Neural cell (in vitro differentiated cells): ENCODE results near the gene CCT4. TPM values are rescaled to one million over a fixed set of nuclear protein-coding genes. Genes with fewer than 3 reads are reported as not detected.
"Not testable (repeated sequence)": the region's sequence is repeated elsewhere in the genome, so short reads cannot be mapped to it uniquely, and the experiment has no call there.

Experiments used
- H2AFZ ChIP-seq: fragments of 200-600, 300-800 bp; sonication (generic), shearing (Covaris generic); 2 replicates; pipeline ENCODE4 v1.6.0; 2014; ENCODE audit warnings: low read depth, mild to moderate bottlenecking, antibody characterized with exemption, low read length, moderate library complexity
- H3F3A ChIP-seq: fragments of 200-600 bp; shearing (Covaris generic); 2 replicates; pipeline ENCODE4 v1.6.1; 2016; ENCODE audit warnings: mild to moderate bottlenecking, moderate library complexity, mixed read lengths, antibody characterized with exemption, low read length; ENCODE audit not compliant: insufficient read depth, poor library complexity, severe bottlenecking
- H3K27ac ChIP-seq: fragments of 200-600, 300-800 bp; sonication (generic), shearing (Covaris generic); 2 replicates; pipeline ENCODE4 v1.5.1; 2014; ENCODE audit warnings: mild to moderate bottlenecking, low read length, moderate library complexity
- H3K27me3 ChIP-seq: fragments of 300-800, 200-600 bp; sonication (generic), shearing (Covaris generic); 2 replicates; pipeline ENCODE4 v1.6.0; 2014; ENCODE audit warnings: mild to moderate bottlenecking, low read depth, low read length, moderate library complexity; ENCODE audit not compliant: insufficient read depth
- H3K36me3 ChIP-seq: fragments of 300-800, 200-600 bp; sonication (generic), shearing (Covaris generic); 2 replicates; pipeline ENCODE4 v1.5.1; 2014; ENCODE audit warnings: mild to moderate bottlenecking, antibody characterized with exemption, low read length, moderate library complexity; ENCODE audit not compliant: insufficient read depth
- H3K4me2 ChIP-seq: fragments of 300-800, 200-600 bp; sonication (generic), shearing (Covaris generic); 2 replicates; pipeline ENCODE4 v1.6.0; 2014; ENCODE audit warnings: mild to moderate bottlenecking, low read length
- H3K4me3 ChIP-seq: fragments of 300-800, 200-600 bp; sonication (generic), shearing (Covaris generic); 2 replicates; pipeline ENCODE4 v1.5.1; 2014; ENCODE audit warnings: mild to moderate bottlenecking, low read length, moderate library complexity
- H3K79me2 ChIP-seq: fragments of 200-600 bp; shearing (Covaris generic); replicated peaks from 2 replicates; pipeline ENCODE4 v1.6.0; 2014; ENCODE audit warnings: mild to moderate bottlenecking, low read length, moderate library complexity; ENCODE audit not compliant: insufficient read depth
- H3K9ac ChIP-seq: fragments of 300-800, 200-600 bp; sonication (generic), shearing (Covaris generic); 2 replicates; pipeline ENCODE4 v1.6.1; 2016; ENCODE audit warnings: mild to moderate bottlenecking, low read length, mixed read lengths
- H3K9me2 ChIP-seq: fragments of 200-600 bp; shearing (Covaris generic); 2 replicates; pipeline ENCODE4 v1.6.1; 2016; ENCODE audit warnings: mild to moderate bottlenecking, low read length, mixed read lengths; ENCODE audit not compliant: insufficient read depth
- H3K9me3 ChIP-seq: fragments of 200-600, 300-800 bp; sonication (generic), shearing (Covaris generic); 2 replicates; pipeline ENCODE4 v1.6.1; 2016; ENCODE audit warnings: mild to moderate bottlenecking, mixed run types, low read length, moderate library complexity, mixed read lengths
- H4K20me1 ChIP-seq: fragments of 200-600 bp; shearing (Covaris generic); 2 replicates; pipeline ENCODE4 v1.6.1; 2016; ENCODE audit warnings: mild to moderate bottlenecking, mixed run types; ENCODE audit not compliant: insufficient read depth
- EP300 ChIP-seq: fragments of 450-650 bp; conservative IDR thresholded peaks from 2 replicates; pipeline ENCODE4 v1.6.1; 2014; ENCODE audit warnings: antibody characterized with exemption, mild to moderate bottlenecking, moderate library complexity; ENCODE audit not compliant: poor library complexity, severe bottlenecking
- EZH2 ChIP-seq: fragments of 200-600, 300-800 bp; shearing (Covaris generic), sonication (generic); IDR thresholded peaks from 2 replicates; pipeline ENCODE4 v1.6.1; 2014; ENCODE audit warnings: antibody characterized with exemption, low read length, borderline replicate concordance, mild to moderate bottlenecking; ENCODE audit not compliant: insufficient read depth, poor library complexity, severe bottlenecking
- MXI1 ChIP-seq: fragments of 450-650 bp; conservative IDR thresholded peaks from 2 replicates; pipeline ENCODE4 v1.6.1; 2014; ENCODE audit warnings: antibody characterized with exemption, mild to moderate bottlenecking; ENCODE audit not compliant: poor library complexity, severe bottlenecking
- POLR2AphosphoS5 ChIP-seq: IDR thresholded peaks from 2 replicates; pipeline ENCODE4 v1.6.1; 2012
- RAD21 ChIP-seq: fragments of 450-650 bp; conservative IDR thresholded peaks from 2 replicates; pipeline ENCODE4 v1.6.1; 2014; ENCODE audit warnings: antibody characterized with exemption, mild to moderate bottlenecking, moderate library complexity
- REST ChIP-seq: IDR thresholded peaks from 2 replicates; pipeline ENCODE4 v1.6.1; 2012; ENCODE audit warnings: borderline replicate concordance
- SMC3 ChIP-seq: fragments of 450-650 bp; conservative IDR thresholded peaks from 2 replicates; pipeline ENCODE4 v1.6.1; 2014; ENCODE audit warnings: antibody characterized with exemption, mild to moderate bottlenecking, moderate library complexity; ENCODE audit not compliant: poor library complexity
- TAF1 ChIP-seq: IDR thresholded peaks from 2 replicates; pipeline ENCODE4 v1.6.1; 2012; ENCODE audit warnings: low read depth
- polyA plus RNA-seq: library from polyadenylated mRNA; depleted of rRNA; stranded (reverse); fragments of >200 nt; gene quantifications from 2 replicates; pipeline ENCODE4 v1.2.3, GENCODE V29; 2014
- TF ChIP-seq, protein P1 (sequence below): fragments of 450-650 bp; IDR thresholded peaks from 2 replicates; pipeline ENCODE4 v1.5.1; 2014; ENCODE audit warnings: antibody characterized with exemption, mild to moderate bottlenecking, moderate library complexity; ENCODE audit not compliant: poor library complexity, severe bottlenecking

Gene CCT4
- polyA plus RNA-seq, 1 donor from 2014 or later = 140 TPM

DNA sequence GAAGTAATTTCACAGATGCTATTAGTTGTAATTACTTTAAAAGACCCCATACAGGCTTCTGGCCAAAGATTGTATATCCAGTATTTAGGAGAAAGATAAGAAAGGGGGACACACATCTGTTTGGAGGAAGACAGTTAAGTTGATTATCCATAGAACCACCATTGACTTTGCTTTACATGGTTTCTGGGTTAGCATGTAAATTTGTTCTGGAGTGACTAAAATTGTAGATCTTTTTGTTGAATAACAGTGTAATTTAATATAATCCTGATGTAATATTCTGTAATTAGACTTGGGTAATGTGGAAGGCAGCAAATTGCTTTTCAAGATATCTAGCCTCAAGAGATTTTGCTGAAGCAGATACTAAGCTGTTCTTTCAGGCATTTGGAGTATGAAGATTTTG is 34.3 kb upstream of the CCT4 start:
- H3K79me2 ChIP-seq = no peaks in the 10 kb centered on the region
- no peak overlapping the region for H3K4me2 ChIP-seq
- H3K4me3 ChIP-seq = no peak overlapping the region
- no peak for TF ChIP-seq EZH2
- H3K9ac ChIP-seq = no peak overlapping the region
- no peaks in the 10 kb centered on the region for H3K9me3 ChIP-seq
- H3K27me3 ChIP-seq = no peaks in the 10 kb centered on the region
- no peaks in the 10 kb centered on the region for H3F3A ChIP-seq
- no peak overlapping the region for H3K27ac ChIP-seq
- H2AFZ ChIP-seq = no peak overlapping the region
- no peaks in the 10 kb centered on the region for H3K9me2 ChIP-seq
- H3K36me3 ChIP-seq = no peaks in the 10 kb centered on the region
- H4K20me1 ChIP-seq = no peaks in the 10 kb centered on the region

DNA sequence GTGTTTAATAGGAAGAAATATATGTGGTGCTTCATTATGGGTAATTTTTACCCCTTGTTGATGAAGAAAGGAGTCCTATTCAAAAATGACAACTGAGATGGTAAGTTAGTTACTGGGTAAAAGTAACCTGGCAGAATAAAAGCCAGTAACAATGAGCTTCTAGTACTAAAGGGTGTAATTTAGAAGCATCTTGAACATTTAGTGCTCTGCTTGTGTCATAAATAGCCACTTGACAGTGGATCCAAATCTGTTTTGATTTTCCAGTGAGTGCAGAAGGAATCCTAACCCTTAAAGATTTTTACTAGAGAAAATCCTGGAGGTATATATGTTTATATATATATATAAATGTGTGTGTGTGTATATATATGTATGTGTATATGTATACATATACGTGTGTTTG is 32.1 kb upstream of the CCT4 start:
- Histone ChIP-seq H3K4me2 (no peak overlapping the region), H3K9me2 (no peaks in the 10 kb centered on the region), H3K4me3 (no peak overlapping the region), H4K20me1 (no peaks in the 10 kb centered on the region), H3K9me3 (no peaks in the 10 kb centered on the region), H2AFZ (no peak overlapping the region), H3K27me3 (no peaks in the 10 kb centered on the region), H3K9ac (no peak overlapping the region), H3F3A (no peaks in the 10 kb centered on the region), H3K79me2 (no peaks in the 10 kb centered on the region), H3K27ac (no peak overlapping the region), H3K36me3 (no peaks in the 10 kb centered on the region)
- TF ChIP-seq EZH2 (no peak), TAF1 (no peak), RAD21 (no peak), EP300 (no peak), MXI1 (no peak), POLR2AphosphoS5 (no peak), REST (no peak), SMC3 (no peak)
- TF ChIP-seq, protein P1, sequence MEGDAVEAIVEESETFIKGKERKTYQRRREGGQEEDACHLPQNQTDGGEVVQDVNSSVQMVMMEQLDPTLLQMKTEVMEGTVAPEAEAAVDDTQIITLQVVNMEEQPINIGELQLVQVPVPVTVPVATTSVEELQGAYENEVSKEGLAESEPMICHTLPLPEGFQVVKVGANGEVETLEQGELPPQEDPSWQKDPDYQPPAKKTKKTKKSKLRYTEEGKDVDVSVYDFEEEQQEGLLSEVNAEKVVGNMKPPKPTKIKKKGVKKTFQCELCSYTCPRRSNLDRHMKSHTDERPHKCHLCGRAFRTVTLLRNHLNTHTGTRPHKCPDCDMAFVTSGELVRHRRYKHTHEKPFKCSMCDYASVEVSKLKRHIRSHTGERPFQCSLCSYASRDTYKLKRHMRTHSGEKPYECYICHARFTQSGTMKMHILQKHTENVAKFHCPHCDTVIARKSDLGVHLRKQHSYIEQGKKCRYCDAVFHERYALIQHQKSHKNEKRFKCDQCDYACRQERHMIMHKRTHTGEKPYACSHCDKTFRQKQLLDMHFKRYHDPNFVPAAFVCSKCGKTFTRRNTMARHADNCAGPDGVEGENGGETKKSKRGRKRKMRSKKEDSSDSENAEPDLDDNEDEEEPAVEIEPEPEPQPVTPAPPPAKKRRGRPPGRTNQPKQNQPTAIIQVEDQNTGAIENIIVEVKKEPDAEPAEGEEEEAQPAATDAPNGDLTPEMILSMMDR = no peak

- not testable (repeated sequence) for H3K27me3 ChIP-seq, H3K9me3 ChIP-seq, H3K79me2 ChIP-seq, H3K9me2 ChIP-seq, H3F3A ChIP-seq, H3K27ac ChIP-seq, H3K36me3 ChIP-seq, H3K4me2 ChIP-seq, H4K20me1 ChIP-seq, H2AFZ ChIP-seq, H3K4me3 ChIP-seq, H3K9ac ChIP-seq
Observed at GRCh38 chr2:61914794-61915193, 26.3 kb upstream of the CCT4 start.
